Kidney epithelial cell (primary cell): ENCODE data around the gene HTRA1. TPM values are rescaled to one million over a fixed set of nuclear protein-coding genes. Genes with fewer than 3 reads are reported as not detected.

ENCODE experiments used
- DNase-seq: peaks from one replicate; pipeline ENCODE4 v3.0.0-alpha.2; 2010; ENCODE audit warnings: low read depth
- H3K27me3 ChIP-seq: 2 replicates; pipeline ENCODE4 v1.6.0; 2011; ENCODE audit warnings: low read length; ENCODE audit not compliant: control insufficient read depth, insufficient read depth
- H3K36me3 ChIP-seq: 2 replicates; pipeline ENCODE4 v1.5.1; 2011; ENCODE audit warnings: low read length; ENCODE audit not compliant: control insufficient read depth, insufficient read depth
- H3K4me3 ChIP-seq: 2 replicates; pipeline ENCODE4 v1.5.1; 2011; ENCODE audit warnings: low read depth, mild to moderate bottlenecking, control low read depth, low read length
- total RNA-seq: library from RNA; depleted of rRNA; stranded (reverse); fragments of >200 nt; gene quantifications from 2 replicates; pipeline ENCODE4 v1.2.3, GENCODE V29; 2015
- TF ChIP-seq, protein P1 (sequence below): IDR thresholded peaks from 2 replicates; pipeline ENCODE4 v1.5.1; 2011; ENCODE audit warnings: mild to moderate bottlenecking, moderate library complexity, low read length, control low read depth, inconsistent platforms; ENCODE audit not compliant: insufficient read depth, poor library complexity, severe bottlenecking

HTRA1 gene
- total RNA-seq, 1 donor from 2014 or later = 110 TPM

DNA sequence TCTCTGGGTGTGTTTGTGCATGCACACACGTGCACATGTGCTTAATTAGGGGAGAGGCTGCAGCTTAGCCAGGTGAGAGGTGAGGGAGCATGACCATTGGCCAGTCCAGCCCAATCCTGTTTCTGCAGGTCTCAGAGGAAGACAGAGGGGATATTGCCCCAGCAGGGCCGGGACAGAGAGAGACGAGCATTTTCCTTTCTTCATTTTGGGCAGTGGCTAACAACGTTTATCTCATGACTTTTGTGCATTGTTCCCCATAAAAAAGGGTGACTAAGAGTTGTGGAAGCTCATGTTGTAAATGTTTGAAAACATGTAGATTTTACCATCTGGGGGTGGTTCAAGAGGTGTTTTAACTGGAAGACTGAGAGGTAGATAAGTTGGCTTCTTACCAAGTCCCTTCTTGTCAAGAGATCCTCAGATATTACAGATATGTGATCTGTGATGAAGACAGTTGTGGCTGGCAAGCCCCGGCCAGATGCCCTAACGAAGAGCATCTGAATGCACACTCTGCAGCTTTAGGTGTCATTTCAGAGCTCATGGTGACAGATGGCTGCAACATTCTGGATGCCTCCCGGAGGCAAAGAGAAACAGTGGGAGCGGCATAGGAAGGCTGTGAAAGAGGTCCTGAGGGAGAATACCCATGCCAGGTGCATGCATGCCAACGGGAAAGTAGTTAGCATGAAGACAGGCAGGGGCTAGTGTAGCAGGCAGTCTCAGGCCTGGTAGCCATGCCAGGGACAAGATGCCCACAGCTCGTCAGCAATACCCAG is 82.5 kb downstream of the HTRA1 start:
- H3K27me3 ChIP-seq = peaks cover 4% of the 10 kb centered on the region
- no peak for DNase-seq
- TF ChIP-seq, protein P1, sequence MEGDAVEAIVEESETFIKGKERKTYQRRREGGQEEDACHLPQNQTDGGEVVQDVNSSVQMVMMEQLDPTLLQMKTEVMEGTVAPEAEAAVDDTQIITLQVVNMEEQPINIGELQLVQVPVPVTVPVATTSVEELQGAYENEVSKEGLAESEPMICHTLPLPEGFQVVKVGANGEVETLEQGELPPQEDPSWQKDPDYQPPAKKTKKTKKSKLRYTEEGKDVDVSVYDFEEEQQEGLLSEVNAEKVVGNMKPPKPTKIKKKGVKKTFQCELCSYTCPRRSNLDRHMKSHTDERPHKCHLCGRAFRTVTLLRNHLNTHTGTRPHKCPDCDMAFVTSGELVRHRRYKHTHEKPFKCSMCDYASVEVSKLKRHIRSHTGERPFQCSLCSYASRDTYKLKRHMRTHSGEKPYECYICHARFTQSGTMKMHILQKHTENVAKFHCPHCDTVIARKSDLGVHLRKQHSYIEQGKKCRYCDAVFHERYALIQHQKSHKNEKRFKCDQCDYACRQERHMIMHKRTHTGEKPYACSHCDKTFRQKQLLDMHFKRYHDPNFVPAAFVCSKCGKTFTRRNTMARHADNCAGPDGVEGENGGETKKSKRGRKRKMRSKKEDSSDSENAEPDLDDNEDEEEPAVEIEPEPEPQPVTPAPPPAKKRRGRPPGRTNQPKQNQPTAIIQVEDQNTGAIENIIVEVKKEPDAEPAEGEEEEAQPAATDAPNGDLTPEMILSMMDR = no peak
- H3K36me3 ChIP-seq = no peaks in the 10 kb centered on the region
- H3K4me3 ChIP-seq = no peak overlapping the region

DNA sequence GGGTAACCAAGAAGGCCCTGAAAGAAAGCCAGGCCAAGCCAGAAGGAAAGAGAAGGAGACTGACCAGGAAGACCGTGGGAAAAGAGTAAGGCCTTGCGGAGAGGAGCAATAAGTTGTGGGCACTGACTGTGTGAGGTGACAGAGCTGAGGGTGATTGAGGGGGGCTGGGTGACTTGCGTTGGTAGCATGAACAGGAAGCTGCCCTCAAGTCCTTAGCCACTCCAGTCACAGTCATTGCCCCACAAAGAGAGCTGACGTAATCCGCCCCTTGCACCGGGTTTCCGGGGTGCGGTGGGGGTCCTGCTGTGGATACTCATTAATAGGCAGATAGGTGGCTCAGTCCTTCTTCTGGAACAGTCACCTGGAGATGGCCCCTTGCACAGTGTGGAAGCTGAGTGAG is 83.1 kb downstream of the HTRA1 start:
- Histone ChIP-seq H3K4me3 (no peak overlapping the region), H3K27me3 (peaks cover 4% of the 10 kb centered on the region), H3K36me3 (no peaks in the 10 kb centered on the region)
- no peak for DNase-seq
- TF ChIP-seq, protein P1 = no peak

DNA sequence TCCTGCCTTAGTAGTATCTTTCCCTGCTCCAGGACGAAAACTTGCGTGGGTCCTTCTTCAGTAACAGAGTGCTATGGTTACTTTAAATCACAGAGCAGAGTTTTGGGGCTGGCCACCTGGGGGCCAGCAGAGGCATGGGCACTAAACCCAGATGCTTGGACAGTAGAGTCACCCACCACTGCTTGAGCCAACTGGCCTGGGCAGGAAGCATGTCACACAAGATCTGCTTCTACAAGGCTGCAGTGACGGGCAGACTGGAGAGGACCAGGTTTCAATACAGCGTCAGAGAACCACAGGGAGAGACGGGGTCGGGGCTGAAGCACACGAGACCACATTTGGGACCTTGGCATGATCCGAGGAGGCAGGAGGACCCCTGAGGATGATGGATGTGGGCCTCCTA is 84.9 kb downstream of the HTRA1 start:
- TF ChIP-seq, protein P1 = no peak
- Histone ChIP-seq H3K27me3 (no peaks in the 10 kb centered on the region), H3K36me3 (no peaks in the 10 kb centered on the region), H3K4me3 (no peak overlapping the region)
- DNase-seq = no peak

GRCh38 chr10:122548407-122549085 is 87.2 kb downstream of the HTRA1 start:
- Histone ChIP-seq H3K27me3 (no peaks in the 10 kb centered on the region), H3K4me3 (no peak overlapping the region), H3K36me3 (no peaks in the 10 kb centered on the region)
- TF ChIP-seq, protein P1 = no peak
- DNase-seq = no peak

- no peak for DNase-seq
- TF ChIP-seq, protein P1 = no peak
- Histone ChIP-seq H3K36me3 (no peaks in the 10 kb centered on the region), H3K4me3 (no peak overlapping the region), H3K27me3 (no peaks in the 10 kb centered on the region)
Observed at GRCh38 chr10:122549636-122550035, 88.3 kb downstream of the HTRA1 start.
